GM04503 (cell line): ENCODE measurements around the gene GABRE.
"Not testable (repeated sequence)": the region's sequence is repeated elsewhere in the genome, so short reads cannot be mapped to it uniquely, and the experiment has no call there.

ENCODE experiments used
- DNase-seq: peaks from one replicate; pipeline ENCODE4 v3.0.0-alpha.2; 2012; ENCODE audit warnings: low read depth

Gene GABRE

GRCh38 chrX:151966236-151966635 is 8.2 kb downstream of the GABRE start:
- no peak for DNase-seq

GRCh38 chrX:151962034-151962433 is 12.4 kb downstream of the GABRE start:
- DNase-seq: no peak

- DNase-seq: no peak
These were observed 16.4 kb downstream of the GABRE start for GRCh38 chrX:151958101-151958500.

- no peak for DNase-seq
These were observed 19.7 kb downstream of the GABRE start for GRCh38 chrX:151954730-151955129.

GRCh38 chrX:151938172-151938571 is 36.3 kb downstream of the GABRE start:
- no peak for DNase-seq

- no peak for DNase-seq
These were observed 39.1 kb downstream of the GABRE start for GRCh38 chrX:151935358-151935757.

- DNase-seq: no peak
These were observed 45.4 kb downstream of the GABRE start for GRCh38 chrX:151929126-151929525.

GRCh38 chrX:151923648-151924047 is 50.8 kb downstream of the GABRE start:
- DNase-seq: no peak

GRCh38 chrX:151922692-151923091 is 51.8 kb downstream of the GABRE start:
- DNase-seq: no peak

GRCh38 chrX:151921866-151922265 is 52.6 kb downstream of the GABRE start:
- no peak for DNase-seq

- no peak for DNase-seq
These were observed 53.2 kb downstream of the GABRE start for GRCh38 chrX:151921292-151921691.

- DNase-seq: no peak
These were observed 53.9 kb downstream of the GABRE start for GRCh38 chrX:151920530-151920929.

GRCh38 chrX:151920101-151920500 is 54.4 kb downstream of the GABRE start:
- no peak for DNase-seq

- no peak for DNase-seq
These were observed 54.9 kb downstream of the GABRE start for GRCh38 chrX:151919610-151920009.

GRCh38 chrX:151918736-151919135 is 55.7 kb downstream of the GABRE start:
- DNase-seq: not testable (repeated sequence)

GRCh38 chrX:151912780-151913179 is 61.7 kb downstream of the GABRE start, which contains the start of gene MAGEA4:
Gene MAGEA4 (plus strand): TSS chrX:151912889. CDS start chrX:151923665, 10,776 bp downstream.
- no peak for DNase-seq

GRCh38 chrX:151912221-151912620 is 62.3 kb downstream of the GABRE start:
- no peak for DNase-seq

- no peak for DNase-seq
These were observed 69.5 kb downstream of the GABRE start for GRCh38 chrX:151904989-151905388.
